IMR-90 (cell line): ENCODE results near the gene USP30.

Source experiments
- CEBPB ChIP-seq: IDR thresholded peaks from 2 replicates; pipeline ENCODE4 v1.6.1; 2012; ENCODE audit warnings: low read depth, low read length, improper control_type of control experiment
- MAZ ChIP-seq: IDR thresholded peaks from 2 replicates; pipeline ENCODE4 v1.6.1; 2012; ENCODE audit warnings: low read depth, mild to moderate bottlenecking, low read length, improper control_type of control experiment, moderate library complexity, borderline replicate concordance
- MXI1 ChIP-seq: IDR thresholded peaks from 2 replicates; pipeline ENCODE4 v1.6.1; 2012; ENCODE audit warnings: low read depth, mild to moderate bottlenecking, low read length, moderate library complexity, borderline replicate concordance
- NFE2L2 ChIP-seq: fragments of 150-350 bp; IDR thresholded peaks from 2 replicates; pipeline ENCODE4 v1.6.1; 2016; ENCODE audit warnings: low read depth, mild to moderate bottlenecking, low read length
- POLR2A ChIP-seq: IDR thresholded peaks from 2 replicates; pipeline ENCODE4 v1.6.1; 2012; ENCODE audit warnings: mild to moderate bottlenecking, low read depth, low read length
- RFX5 ChIP-seq: IDR thresholded peaks from 2 replicates; pipeline ENCODE4 v1.8.0; 2012; ENCODE audit warnings: low read depth, mild to moderate bottlenecking, low read length, moderate library complexity
- TF ChIP-seq, protein P1 (sequence below): conservative IDR thresholded peaks from 2 replicates; pipeline ENCODE4 v1.5.1; 2012; ENCODE audit warnings: mild to moderate bottlenecking, low read depth, low read length, improper control_type of control experiment

DNA sequence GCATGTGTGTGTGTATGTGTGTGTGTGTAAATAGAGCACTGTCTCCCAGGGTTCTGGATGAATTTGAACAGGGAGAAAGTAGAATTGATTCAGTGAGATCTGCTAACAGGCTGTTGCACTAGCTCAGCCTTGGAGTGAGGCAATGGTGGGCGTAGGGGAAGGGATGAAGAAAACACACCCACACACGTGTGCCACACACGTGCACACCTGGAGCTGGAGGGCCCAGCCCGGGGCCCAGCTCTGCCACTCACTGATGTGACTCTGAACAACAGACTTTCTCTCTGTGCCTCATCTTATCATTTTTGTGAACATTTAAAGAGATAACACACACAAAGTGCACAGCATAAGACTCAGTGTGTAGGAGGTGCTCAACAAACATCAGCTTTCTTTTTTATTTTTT, 68.2 kb downstream of the USP30 start:
- TF ChIP-seq POLR2A: no peak
- TF ChIP-seq MAZ: no peak
- TF ChIP-seq, protein P1, sequence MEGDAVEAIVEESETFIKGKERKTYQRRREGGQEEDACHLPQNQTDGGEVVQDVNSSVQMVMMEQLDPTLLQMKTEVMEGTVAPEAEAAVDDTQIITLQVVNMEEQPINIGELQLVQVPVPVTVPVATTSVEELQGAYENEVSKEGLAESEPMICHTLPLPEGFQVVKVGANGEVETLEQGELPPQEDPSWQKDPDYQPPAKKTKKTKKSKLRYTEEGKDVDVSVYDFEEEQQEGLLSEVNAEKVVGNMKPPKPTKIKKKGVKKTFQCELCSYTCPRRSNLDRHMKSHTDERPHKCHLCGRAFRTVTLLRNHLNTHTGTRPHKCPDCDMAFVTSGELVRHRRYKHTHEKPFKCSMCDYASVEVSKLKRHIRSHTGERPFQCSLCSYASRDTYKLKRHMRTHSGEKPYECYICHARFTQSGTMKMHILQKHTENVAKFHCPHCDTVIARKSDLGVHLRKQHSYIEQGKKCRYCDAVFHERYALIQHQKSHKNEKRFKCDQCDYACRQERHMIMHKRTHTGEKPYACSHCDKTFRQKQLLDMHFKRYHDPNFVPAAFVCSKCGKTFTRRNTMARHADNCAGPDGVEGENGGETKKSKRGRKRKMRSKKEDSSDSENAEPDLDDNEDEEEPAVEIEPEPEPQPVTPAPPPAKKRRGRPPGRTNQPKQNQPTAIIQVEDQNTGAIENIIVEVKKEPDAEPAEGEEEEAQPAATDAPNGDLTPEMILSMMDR: no peak
- no peak for TF ChIP-seq RFX5
- TF ChIP-seq NFE2L2: no peak
- TF ChIP-seq CEBPB: no peak
- TF ChIP-seq MXI1: no peak
